ENCODE data around the gene PTPRM. TPM values are rescaled to one million over a fixed set of nuclear protein-coding genes. Genes with fewer than 3 reads are reported as not detected.

Gene PTPRM
- total RNA-seq, 1 donor from 2014 or later, result 1.00 TPM

- ChIA-PET CTCF (no interaction called here), POLR2A (no interaction called here)
- no peaks in the 10 kb centered on the region for H3K9me3 Mint-ChIP-seq
- no peaks in the 10 kb centered on the region for H3K4me1 Mint-ChIP-seq
- H3K4me3 Mint-ChIP-seq, result no peak overlapping the region
- peaks cover 3% of the 10 kb centered on the region for H3K27me3 Mint-ChIP-seq
- intact Hi-C loops (cut with micrococcal nuclease), result no loop called here
- no peak for DNase-seq
- H3K27ac Mint-ChIP-seq, result no peak overlapping the region
- H3K36me3 Mint-ChIP-seq (ENCODE audit: low read depth), result no peaks in the 10 kb centered on the region
- TF ChIP-seq, protein P1, sequence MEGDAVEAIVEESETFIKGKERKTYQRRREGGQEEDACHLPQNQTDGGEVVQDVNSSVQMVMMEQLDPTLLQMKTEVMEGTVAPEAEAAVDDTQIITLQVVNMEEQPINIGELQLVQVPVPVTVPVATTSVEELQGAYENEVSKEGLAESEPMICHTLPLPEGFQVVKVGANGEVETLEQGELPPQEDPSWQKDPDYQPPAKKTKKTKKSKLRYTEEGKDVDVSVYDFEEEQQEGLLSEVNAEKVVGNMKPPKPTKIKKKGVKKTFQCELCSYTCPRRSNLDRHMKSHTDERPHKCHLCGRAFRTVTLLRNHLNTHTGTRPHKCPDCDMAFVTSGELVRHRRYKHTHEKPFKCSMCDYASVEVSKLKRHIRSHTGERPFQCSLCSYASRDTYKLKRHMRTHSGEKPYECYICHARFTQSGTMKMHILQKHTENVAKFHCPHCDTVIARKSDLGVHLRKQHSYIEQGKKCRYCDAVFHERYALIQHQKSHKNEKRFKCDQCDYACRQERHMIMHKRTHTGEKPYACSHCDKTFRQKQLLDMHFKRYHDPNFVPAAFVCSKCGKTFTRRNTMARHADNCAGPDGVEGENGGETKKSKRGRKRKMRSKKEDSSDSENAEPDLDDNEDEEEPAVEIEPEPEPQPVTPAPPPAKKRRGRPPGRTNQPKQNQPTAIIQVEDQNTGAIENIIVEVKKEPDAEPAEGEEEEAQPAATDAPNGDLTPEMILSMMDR (IDR thresholded peaks at IDR 0.05), result no peak
- ATAC-seq (ENCODE audit: low read depth), result no peak
Measured at GRCh38 chr18:8339952-8340351, 772.8 kb downstream of the PTPRM start.

DNA sequence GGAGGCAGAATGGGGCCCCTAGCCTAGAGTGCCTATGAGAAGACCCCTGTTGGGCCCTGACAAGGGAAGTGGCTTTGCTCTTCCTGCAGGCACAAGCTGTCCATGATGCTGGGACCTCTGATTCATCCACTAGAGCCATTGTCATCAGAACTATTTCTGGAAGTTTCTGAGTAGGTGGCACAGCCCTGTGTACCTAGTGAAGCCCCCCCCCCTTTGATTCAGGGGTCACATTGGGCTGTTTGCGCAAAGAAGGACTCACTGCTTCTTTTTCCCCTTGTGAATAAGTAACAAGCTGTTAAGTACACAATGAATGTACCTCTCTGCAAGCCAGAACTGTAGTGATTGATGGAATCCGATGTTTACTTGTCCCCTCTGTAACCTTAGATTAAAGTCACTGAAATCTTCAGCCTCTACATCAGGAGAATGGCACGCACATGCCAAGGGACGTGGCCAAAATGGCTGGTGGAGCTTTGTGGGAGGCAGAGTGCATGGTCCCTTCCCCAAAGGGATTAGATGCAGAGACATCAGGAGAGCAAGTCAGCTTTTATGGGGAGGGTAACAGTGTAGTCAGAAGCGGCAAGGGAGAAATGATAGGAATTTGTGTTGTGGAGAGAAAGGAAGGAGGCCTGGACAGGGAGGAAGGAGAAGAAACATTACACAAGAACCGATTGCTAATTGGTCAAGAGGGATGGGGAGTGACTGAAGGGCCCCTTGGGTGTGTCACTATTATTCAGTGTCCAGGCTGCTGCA is 774.5 kb downstream of the PTPRM start:
- intact Hi-C loops (cut with micrococcal nuclease), result no loop called here
- no peaks in the 10 kb centered on the region for H3K4me1 Mint-ChIP-seq
- ATAC-seq (ENCODE audit: low read depth) (no peak), DNase-seq (no peak)
- no peaks in the 10 kb centered on the region for H3K36me3 Mint-ChIP-seq (ENCODE audit: low read depth)
- H3K27me3 Mint-ChIP-seq, result peaks cover 3% of the 10 kb centered on the region
- no peak overlapping the region for H3K4me3 Mint-ChIP-seq
- no peak overlapping the region for H3K27ac Mint-ChIP-seq
- TF ChIP-seq, protein P1 (IDR thresholded peaks at IDR 0.05), result no peak
- no peaks in the 10 kb centered on the region for H3K9me3 Mint-ChIP-seq
- ChIA-PET CTCF (no interaction called here), POLR2A (no interaction called here)

- TF ChIP-seq, protein P1 (IDR thresholded peaks at IDR 0.05), result no peak
- no peaks in the 10 kb centered on the region for H3K9me3 Mint-ChIP-seq
- no peak for ATAC-seq (ENCODE audit: low read depth)
- no peaks in the 10 kb centered on the region for H3K4me1 Mint-ChIP-seq
- intact Hi-C loops (cut with micrococcal nuclease), result no loop called here
- no peak overlapping the region for H3K4me3 Mint-ChIP-seq
- CTCF ChIA-PET, result no interaction called here
- no peak overlapping the region for H3K27ac Mint-ChIP-seq
- POLR2A ChIA-PET, result no interaction called here
- no peak for DNase-seq
- no peaks in the 10 kb centered on the region for H3K36me3 Mint-ChIP-seq (ENCODE audit: low read depth)
- no peaks in the 10 kb centered on the region for H3K27me3 Mint-ChIP-seq
Measured at GRCh38 chr18:8348051-8348720, 781.1 kb downstream of the PTPRM start.

DNA sequence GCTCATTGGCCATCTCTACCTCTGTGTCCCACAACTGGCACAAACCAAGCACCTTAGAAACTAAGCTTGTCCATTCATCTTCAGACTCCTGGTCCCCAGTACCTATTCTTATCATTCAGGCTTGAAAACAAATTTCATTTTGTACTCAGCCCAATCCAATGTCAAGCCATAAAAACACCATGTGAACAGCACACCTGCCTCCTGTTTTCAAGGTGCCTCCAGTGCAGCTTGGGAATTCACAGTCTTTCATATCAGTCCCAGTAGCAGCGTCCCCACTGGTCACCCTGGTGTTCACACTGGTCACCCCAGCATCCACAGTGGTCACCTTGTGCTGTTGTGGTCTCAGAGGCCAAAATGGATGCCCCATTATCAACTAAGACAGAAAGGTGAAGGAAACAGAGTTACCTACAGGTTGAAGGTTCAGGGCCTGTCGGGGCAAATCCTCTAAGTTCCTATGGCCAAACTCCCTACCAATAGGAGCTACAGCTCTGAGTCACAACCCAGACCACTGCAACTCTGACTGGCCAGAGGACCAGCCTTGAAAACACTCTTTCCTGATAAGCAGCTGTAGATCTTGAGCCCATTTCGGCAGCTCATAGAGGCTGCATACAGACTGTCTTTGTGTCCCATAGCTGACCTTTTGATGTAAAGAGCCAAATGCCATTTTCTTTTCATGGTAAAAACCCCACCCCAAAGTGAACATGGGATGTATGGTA is 782.6 kb downstream of the PTPRM start:
- intact Hi-C loops (cut with micrococcal nuclease), result no loop called here
- POLR2A ChIA-PET, result no interaction called here
- ATAC-seq (ENCODE audit: low read depth) (no peak), DNase-seq (no peak)
- no peaks in the 10 kb centered on the region for H3K27me3 Mint-ChIP-seq
- H3K4me3 Mint-ChIP-seq, result no peak overlapping the region
- H3K27ac Mint-ChIP-seq, result no peak overlapping the region
- CTCF ChIA-PET, result no interaction called here
- no peaks in the 10 kb centered on the region for H3K36me3 Mint-ChIP-seq (ENCODE audit: low read depth)
- no peaks in the 10 kb centered on the region for H3K4me1 Mint-ChIP-seq
- H3K9me3 Mint-ChIP-seq, result no peaks in the 10 kb centered on the region
- TF ChIP-seq, protein P1 (IDR thresholded peaks at IDR 0.05), result no peak

DNA sequence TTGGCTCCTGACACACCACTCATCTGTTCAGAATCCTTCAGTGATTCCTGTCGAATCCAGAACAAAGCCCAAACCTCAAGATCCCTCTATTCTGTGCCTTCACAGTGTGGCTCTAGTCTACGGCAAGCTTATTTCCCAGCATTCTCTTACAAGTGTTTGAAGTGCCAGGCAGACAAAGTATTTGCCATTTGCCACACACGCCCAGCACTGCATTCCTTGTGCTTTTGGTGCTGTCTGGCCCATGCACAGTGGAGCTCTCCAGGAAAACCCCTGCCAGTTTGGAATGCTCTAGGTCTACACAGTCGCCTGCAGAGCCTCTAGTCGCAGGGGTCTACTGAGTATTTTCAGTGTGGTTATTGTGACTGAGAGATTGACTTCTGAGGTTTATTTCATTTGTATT is 783.5 kb downstream of the PTPRM start:
- ATAC-seq (ENCODE audit: low read depth) (no peak), DNase-seq (no peak)
- no peaks in the 10 kb centered on the region for H3K36me3 Mint-ChIP-seq (ENCODE audit: low read depth)
- intact Hi-C loops (cut with micrococcal nuclease), result no loop called here
- no peaks in the 10 kb centered on the region for H3K4me1 Mint-ChIP-seq
- POLR2A ChIA-PET, result no interaction called here
- H3K27ac Mint-ChIP-seq, result no peak overlapping the region
- CTCF ChIA-PET, result no interaction called here
- no peaks in the 10 kb centered on the region for H3K9me3 Mint-ChIP-seq
- no peaks in the 10 kb centered on the region for H3K27me3 Mint-ChIP-seq
- TF ChIP-seq, protein P1 (IDR thresholded peaks at IDR 0.05), result no peak
- H3K4me3 Mint-ChIP-seq, result no peak overlapping the region

All from activated B cell treated with CpG ODN at 0.5 μM for 24 hours (primary cell).